ENCODE data around the gene TMEM178B. TPM values are rescaled to one million over a fixed set of nuclear protein-coding genes. Genes with fewer than 3 reads are reported as not detected.

Gene TMEM178B
- polyA plus RNA-seq (0.01 TPM in 1 of 3 replicates, not detected in the others), polyA minus RNA-seq (not detected in 3 replicates)
- polyA plus RNA-seq (2011; ENCODE audit: low read depth), result not detected
- polyA plus RNA-seq (2011; cell fraction: cytosol; rRNA removed), result 0.01 TPM in 2 replicates
- polyA plus RNA-seq (2011; cell fraction: nucleus; rRNA removed), result 0.01 TPM in 2 replicates
- polyA plus RNA-seq (2012; ENCODE audit: low replicate concordance), result 0.04 TPM in 1 of 2 replicates, not detected in the other
- not detected for polyA minus RNA-seq (2011; cell fraction: cytosol; rRNA and poly(A)+ RNA removed)
- polyA minus RNA-seq (2011; cell fraction: nucleus; rRNA and poly(A)+ RNA removed), result 0.08 TPM in 1 of 2 replicates, not detected in the other

DNA sequence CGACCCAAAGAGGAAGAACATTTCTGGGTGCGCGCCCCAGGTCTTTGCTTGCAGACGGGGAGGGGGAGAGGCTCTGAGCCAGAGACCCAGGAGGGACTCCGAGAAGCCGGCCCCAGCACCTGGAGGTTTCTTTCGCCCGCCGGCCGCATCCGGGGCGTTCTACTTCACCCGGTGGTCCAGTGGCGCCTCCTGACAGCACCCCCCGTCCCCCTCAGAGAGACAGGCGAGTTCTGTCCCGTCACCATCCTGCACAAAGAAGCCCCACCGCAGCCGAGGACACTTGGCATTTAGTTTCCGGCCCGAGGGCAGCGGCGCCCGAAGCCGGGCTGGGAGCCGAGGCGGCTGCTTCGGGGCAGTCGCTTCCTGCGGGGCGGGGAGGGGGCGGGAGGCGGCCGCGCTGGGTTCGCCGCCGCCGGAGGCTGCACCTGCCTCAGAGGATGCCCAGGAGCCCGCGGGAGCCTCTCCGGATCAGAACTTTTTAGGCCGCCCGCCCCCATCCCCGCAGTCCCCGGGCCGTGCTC, at the start of gene TMEM178B:
Gene TMEM178B (plus strand): TSS at position 424 of the 521 bp plus-strand sequence.
- Histone ChIP-seq H3K27me3 (ENCODE audit: control insufficient read depth, extremely low read depth, insufficient read depth, low read length) (peaks cover 57% of the 10 kb centered on the region), H3K4me2 (ENCODE audit: control insufficient read depth, extremely low read depth, insufficient read depth, low read depth, low read length) (peak within 1 kb of the TSS; percentile 81), H3K27ac (ENCODE audit: control insufficient read depth, insufficient read depth, low read length) (no peak within 1 kb of the TSS), H3K79me2 (ENCODE audit: control insufficient read depth, insufficient read depth, low read length) (no peaks in the 10 kb centered on the region), H3K4me3 (ENCODE audit: control insufficient read depth in 2 of 3, extremely low read depth in 1 of 3, insufficient read depth in 2 of 3, low read depth in 1 of 3, low read length in 3 of 3) (peak within 1 kb of the TSS; percentile 22 to 60 (median 33)), H3K36me3 (ENCODE audit: control insufficient read depth in 2 of 2, extremely low read depth in 1 of 2, insufficient read depth in 2 of 2, low read length in 2 of 2) (no peaks in the 10 kb centered on the region), H3K4me1 (ENCODE audit: control insufficient read depth, extremely low read depth, insufficient read depth, low read length) (peaks cover 13% of the 10 kb centered on the region), H4K20me1 (ENCODE audit: control insufficient read depth, extremely low read depth, insufficient read depth, low read length) (no peaks in the 10 kb centered on the region), H3K9me1 (ENCODE audit: control insufficient read depth, extremely low read depth, insufficient read depth, low read length) (no peaks in the 10 kb centered on the region), H3K9me3 (ENCODE audit: control insufficient read depth, low read depth, low read length) (no peaks in the 10 kb centered on the region), H2AFZ (ENCODE audit: control insufficient read depth, low read length) (peak within 1 kb of the TSS; percentile 53), H3K9ac (ENCODE audit: control insufficient read depth, extremely low read depth, insufficient read depth, low read length) (no peak within 1 kb of the TSS)
- dilution Hi-C loops (cut with MboI; ENCODE audit: extremely low pct_ligation_motif_present, low sequenced_read_pairs), result no loop called here
- no peak for TF ChIP-seq EZH2 (IDR thresholded peaks at IDR 0.05; ENCODE audit: low read length)
- TF ChIP-seq, protein P1, sequence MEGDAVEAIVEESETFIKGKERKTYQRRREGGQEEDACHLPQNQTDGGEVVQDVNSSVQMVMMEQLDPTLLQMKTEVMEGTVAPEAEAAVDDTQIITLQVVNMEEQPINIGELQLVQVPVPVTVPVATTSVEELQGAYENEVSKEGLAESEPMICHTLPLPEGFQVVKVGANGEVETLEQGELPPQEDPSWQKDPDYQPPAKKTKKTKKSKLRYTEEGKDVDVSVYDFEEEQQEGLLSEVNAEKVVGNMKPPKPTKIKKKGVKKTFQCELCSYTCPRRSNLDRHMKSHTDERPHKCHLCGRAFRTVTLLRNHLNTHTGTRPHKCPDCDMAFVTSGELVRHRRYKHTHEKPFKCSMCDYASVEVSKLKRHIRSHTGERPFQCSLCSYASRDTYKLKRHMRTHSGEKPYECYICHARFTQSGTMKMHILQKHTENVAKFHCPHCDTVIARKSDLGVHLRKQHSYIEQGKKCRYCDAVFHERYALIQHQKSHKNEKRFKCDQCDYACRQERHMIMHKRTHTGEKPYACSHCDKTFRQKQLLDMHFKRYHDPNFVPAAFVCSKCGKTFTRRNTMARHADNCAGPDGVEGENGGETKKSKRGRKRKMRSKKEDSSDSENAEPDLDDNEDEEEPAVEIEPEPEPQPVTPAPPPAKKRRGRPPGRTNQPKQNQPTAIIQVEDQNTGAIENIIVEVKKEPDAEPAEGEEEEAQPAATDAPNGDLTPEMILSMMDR (optimal IDR thresholded peaks at IDR 0.05 in 1 of 3, IDR thresholded peaks at IDR 0.05 in 1 of 3, conservative IDR thresholded peaks at IDR 0.05 in 1 of 3; ENCODE audit: extremely low read depth in 1 of 3, insufficient read depth in 2 of 3, low read length in 3 of 3), result no peak
- no peak for DNase-seq (ENCODE audit: low read depth, low spot score)
- FAIRE-seq, result no peak

- DNase-seq (ENCODE audit: low read depth, low spot score) (no peak), FAIRE-seq (no peak)
- TF ChIP-seq, protein P1 (optimal IDR thresholded peaks at IDR 0.05 in 1 of 3, IDR thresholded peaks at IDR 0.05 in 1 of 3, conservative IDR thresholded peaks at IDR 0.05 in 1 of 3; ENCODE audit: extremely low read depth in 1 of 3, insufficient read depth in 2 of 3, low read length in 3 of 3), result no peak
- TF ChIP-seq EZH2 (IDR thresholded peaks at IDR 0.05; ENCODE audit: low read length), result no peak
- Histone ChIP-seq H3K27ac (ENCODE audit: control insufficient read depth, insufficient read depth, low read length) (no peak overlapping the region), H3K9me1 (ENCODE audit: control insufficient read depth, extremely low read depth, insufficient read depth, low read length) (no peaks in the 10 kb centered on the region), H3K79me2 (ENCODE audit: control insufficient read depth, insufficient read depth, low read length) (no peaks in the 10 kb centered on the region), H3K4me1 (ENCODE audit: control insufficient read depth, extremely low read depth, insufficient read depth, low read length) (no peaks in the 10 kb centered on the region), H3K36me3 (ENCODE audit: control insufficient read depth in 2 of 2, extremely low read depth in 1 of 2, insufficient read depth in 2 of 2, low read length in 2 of 2) (no peaks in the 10 kb centered on the region), H3K9me3 (ENCODE audit: control insufficient read depth, low read depth, low read length) (no peaks in the 10 kb centered on the region), H3K9ac (ENCODE audit: control insufficient read depth, extremely low read depth, insufficient read depth, low read length) (no peak overlapping the region), H3K4me2 (ENCODE audit: control insufficient read depth, extremely low read depth, insufficient read depth, low read depth, low read length) (no peak overlapping the region), H3K4me3 (ENCODE audit: control insufficient read depth in 2 of 3, extremely low read depth in 1 of 3, insufficient read depth in 2 of 3, low read depth in 1 of 3, low read length in 3 of 3) (no peak overlapping the region), H3K27me3 (ENCODE audit: control insufficient read depth, extremely low read depth, insufficient read depth, low read length) (no peaks in the 10 kb centered on the region), H4K20me1 (ENCODE audit: control insufficient read depth, extremely low read depth, insufficient read depth, low read length) (no peaks in the 10 kb centered on the region), H2AFZ (ENCODE audit: control insufficient read depth, low read length) (no peak overlapping the region)
- dilution Hi-C loops (cut with MboI; ENCODE audit: extremely low pct_ligation_motif_present, low sequenced_read_pairs), result no loop called here
These were observed 49.2 kb upstream of the TMEM178B start for GRCh38 chr7:141024668-141025067.
